NT2/D1 (cell line): ENCODE results near the gene TRAM2.

Experiments
- DNase-seq: peaks from one replicate; pipeline ENCODE4 v3.0.0-alpha.2; 2011; ENCODE audit warnings: low read depth, low spot score
- H3K27me3 ChIP-seq: 2 replicates; pipeline ENCODE4 v1.6.0; 2011; ENCODE audit warnings: mild to moderate bottlenecking; ENCODE audit not compliant: insufficient read length, insufficient read depth
- H3K36me3 ChIP-seq: 2 replicates; pipeline ENCODE4 v1.6.1; 2011; ENCODE audit warnings: mild to moderate bottlenecking, low read length, mixed read lengths; ENCODE audit not compliant: insufficient read depth, insufficient read length
- H3K4me1 ChIP-seq: 2 replicates; pipeline ENCODE4 v1.5.1; 2011; ENCODE audit not compliant: insufficient read depth, insufficient read length
- H3K4me3 ChIP-seq: 2 replicates; pipeline ENCODE4 v1.5.1; 2011; ENCODE audit warnings: low read depth; ENCODE audit not compliant: insufficient read length
- H3K9ac ChIP-seq: 2 replicates; pipeline ENCODE4 v1.6.0; 2011; ENCODE audit warnings: low read depth; ENCODE audit not compliant: insufficient read length
- H3K9me3 ChIP-seq: 2 replicates; pipeline ENCODE4 v1.5.1; 2011; ENCODE audit warnings: mild to moderate bottlenecking, low read length; ENCODE audit not compliant: insufficient read depth
- SUZ12 ChIP-seq: IDR thresholded peaks from 2 replicates; pipeline ENCODE4 v1.6.1; 2011; ENCODE audit not compliant: insufficient read length, insufficient read depth; ENCODE audit errors: extremely low read depth
- YY1 ChIP-seq: IDR thresholded peaks from 2 replicates; pipeline ENCODE4 v1.6.1; 2011; ENCODE audit not compliant: insufficient read length, insufficient read depth
- ZNF274 ChIP-seq: IDR thresholded peaks from 2 replicates; pipeline ENCODE4 v1.6.1; 2011; ENCODE audit warnings: mild to moderate bottlenecking, low read depth, low read length

The TRAM2 gene

DNA sequence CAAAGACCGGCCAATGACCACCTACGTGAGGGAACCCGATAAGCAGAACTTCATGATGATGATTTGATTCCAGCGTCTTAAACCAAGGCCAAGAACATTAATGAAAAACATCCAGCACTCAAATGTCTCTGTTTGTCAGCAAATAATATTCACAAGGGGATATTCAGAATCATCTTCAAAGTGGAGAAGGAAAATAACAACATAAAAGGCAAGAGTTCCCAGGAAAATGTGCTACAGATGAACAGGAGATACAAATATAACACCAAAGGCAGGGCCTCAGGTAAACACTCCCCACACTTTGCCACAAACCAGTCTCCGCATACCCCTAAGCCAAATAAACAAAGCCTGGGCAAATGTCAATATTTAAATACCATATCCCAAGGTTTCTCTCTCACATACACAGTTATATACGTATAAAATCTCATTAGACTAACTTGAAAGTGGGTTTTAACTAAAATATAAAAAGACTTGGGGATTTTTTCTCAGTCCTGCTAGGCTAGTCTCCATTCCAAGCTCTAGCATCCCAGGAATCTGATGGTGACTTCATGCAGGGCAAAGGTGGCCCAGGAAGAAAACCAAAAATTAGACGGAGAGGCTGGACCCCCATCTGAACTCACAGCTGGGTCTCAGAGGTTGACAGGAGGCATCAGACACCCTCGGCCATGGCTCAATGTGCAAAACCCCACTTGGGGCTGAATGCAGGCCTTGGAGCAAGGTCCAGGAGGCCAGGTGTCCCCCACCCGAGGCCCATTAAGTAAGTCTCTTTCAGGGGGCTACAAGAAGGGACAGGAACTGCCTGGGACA is 32.1 kb downstream of the TRAM2 start:
- Histone ChIP-seq H3K4me3 (no peak overlapping the region), H3K36me3 (peaks cover 24% of the 10 kb centered on the region), H3K4me1 (peaks cover 10% of the 10 kb centered on the region), H3K9me3 (no peaks in the 10 kb centered on the region), H3K9ac (no peak overlapping the region), H3K27me3 (no peaks in the 10 kb centered on the region)
- no peak for DNase-seq
- no peak for TF ChIP-seq YY1
- no peak for TF ChIP-seq SUZ12
- TF ChIP-seq ZNF274, result no peak

DNA sequence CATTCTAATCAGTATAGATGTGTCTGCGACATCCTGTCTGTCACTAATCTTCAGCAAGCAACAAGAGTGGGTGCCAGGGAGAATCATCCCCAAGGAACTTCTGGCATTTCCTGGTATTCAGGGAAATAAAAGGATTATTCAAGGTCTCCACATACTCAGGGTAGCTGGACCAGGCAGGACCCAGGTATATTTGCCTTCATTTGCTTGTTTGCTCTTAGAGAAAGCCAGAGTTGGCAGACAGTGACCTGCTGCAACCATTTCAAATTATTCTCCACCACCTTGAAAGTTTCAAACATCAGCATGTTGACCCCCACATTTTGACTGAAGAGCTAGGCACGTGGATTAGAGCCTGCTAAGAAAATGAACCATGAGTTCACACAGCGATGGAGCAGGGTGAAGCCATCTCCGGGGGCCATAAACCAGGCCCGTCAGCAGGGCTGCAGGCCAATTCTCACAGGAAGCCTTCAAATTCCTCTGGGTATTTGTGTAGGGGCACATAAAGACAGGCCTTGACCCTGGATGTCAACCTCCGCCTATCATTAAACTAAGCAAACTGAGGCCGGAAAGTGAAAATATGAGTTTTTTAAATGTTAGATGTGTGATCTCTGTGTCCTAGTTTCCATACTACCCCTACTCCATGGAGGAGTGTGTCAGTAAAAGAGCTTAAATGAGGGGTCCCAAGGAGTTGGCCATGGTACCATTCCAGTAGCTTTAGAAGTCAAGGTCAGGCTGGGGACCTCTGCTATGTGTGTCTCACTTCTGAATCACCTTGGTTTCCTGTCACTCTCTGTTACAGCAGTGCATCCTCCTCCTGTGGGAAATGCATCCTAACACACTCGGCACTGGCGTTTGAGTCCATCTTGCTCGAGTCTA is 32.9 kb downstream of the TRAM2 start:
- no peak for DNase-seq
- Histone ChIP-seq H3K4me1 (peaks cover 10% of the 10 kb centered on the region), H3K27me3 (no peaks in the 10 kb centered on the region), H3K9ac (no peak overlapping the region), H3K4me3 (no peak overlapping the region), H3K9me3 (no peaks in the 10 kb centered on the region), H3K36me3 (peaks cover 20% of the 10 kb centered on the region)
- TF ChIP-seq ZNF274 (no peak), YY1 (no peak), SUZ12 (no peak)

DNA sequence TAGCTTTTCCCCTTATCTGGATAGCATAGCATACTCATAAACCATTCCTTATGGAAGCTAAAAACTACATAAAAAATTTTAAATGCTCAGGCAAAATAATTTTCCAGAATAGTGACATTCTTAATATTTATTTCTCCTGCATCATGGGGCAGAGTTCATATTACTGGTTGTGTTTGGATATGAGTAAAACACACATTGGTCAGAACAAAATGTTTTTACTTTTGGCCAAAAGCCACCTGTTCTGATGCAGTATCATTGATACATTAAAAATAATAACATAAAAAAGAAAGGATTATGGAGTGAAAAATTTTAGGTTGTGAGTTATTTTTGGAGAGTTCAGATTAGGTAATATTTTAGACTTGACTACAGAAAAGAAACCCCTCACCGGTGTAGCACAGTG is 33.6 kb downstream of the TRAM2 start:
- peaks cover 17% of the 10 kb centered on the region for H3K36me3 ChIP-seq
- TF ChIP-seq YY1 (no peak), ZNF274 (no peak), SUZ12 (no peak)
- no peak overlapping the region for H3K4me3 ChIP-seq
- DNase-seq, result no peak
- H3K9me3 ChIP-seq, result no peaks in the 10 kb centered on the region
- H3K4me1 ChIP-seq, result peaks cover 7% of the 10 kb centered on the region
- no peak overlapping the region for H3K9ac ChIP-seq
- H3K27me3 ChIP-seq, result no peaks in the 10 kb centered on the region

DNA sequence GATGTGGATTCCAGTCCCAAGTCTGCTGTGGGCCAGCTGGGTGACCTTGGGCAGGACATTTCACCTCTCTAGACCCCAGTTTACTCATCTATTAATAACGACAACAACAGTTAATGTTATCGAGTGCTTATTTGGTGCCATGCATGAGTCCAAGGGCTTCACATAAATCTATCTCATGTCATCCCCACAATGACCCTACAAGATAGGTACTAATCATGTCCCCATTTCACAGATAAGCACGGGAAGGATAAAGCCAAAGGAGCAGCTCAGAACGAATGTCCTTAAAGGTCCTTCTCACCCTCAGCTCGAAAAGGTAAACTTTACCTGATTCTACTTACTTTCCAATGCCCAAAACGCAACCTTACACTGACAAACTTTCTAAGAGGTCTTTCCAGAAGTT is 35.7 kb downstream of the TRAM2 start:
- Histone ChIP-seq H3K4me3 (no peak overlapping the region), H3K36me3 (peaks cover 12% of the 10 kb centered on the region), H3K9ac (no peak overlapping the region), H3K4me1 (peaks cover 10% of the 10 kb centered on the region), H3K9me3 (no peaks in the 10 kb centered on the region), H3K27me3 (no peaks in the 10 kb centered on the region)
- no peak for TF ChIP-seq SUZ12
- TF ChIP-seq YY1, result no peak
- no peak for TF ChIP-seq ZNF274
- no peak for DNase-seq

- Histone ChIP-seq H3K9ac (no peak overlapping the region), H3K36me3 (peaks cover 16% of the 10 kb centered on the region), H3K9me3 (no peaks in the 10 kb centered on the region), H3K4me3 (no peak overlapping the region), H3K4me1 (peaks cover 9% of the 10 kb centered on the region), H3K27me3 (no peaks in the 10 kb centered on the region)
- no peak for DNase-seq
- no peak for TF ChIP-seq YY1
- TF ChIP-seq SUZ12, result no peak
- TF ChIP-seq ZNF274, result no peak
These were observed 36.5 kb downstream of the TRAM2 start for GRCh38 chr6:52540286-52540902.

GRCh38 chr6:52539607-52540006 is 37.3 kb downstream of the TRAM2 start:
- no peak for DNase-seq
- H3K9me3 ChIP-seq, result no peaks in the 10 kb centered on the region
- H3K4me1 ChIP-seq, result peaks cover 5% of the 10 kb centered on the region
- H3K4me3 ChIP-seq, result no peak overlapping the region
- TF ChIP-seq SUZ12, result no peak
- H3K9ac ChIP-seq, result no peak overlapping the region
- peaks cover 24% of the 10 kb centered on the region for H3K36me3 ChIP-seq
- H3K27me3 ChIP-seq, result no peaks in the 10 kb centered on the region

DNA sequence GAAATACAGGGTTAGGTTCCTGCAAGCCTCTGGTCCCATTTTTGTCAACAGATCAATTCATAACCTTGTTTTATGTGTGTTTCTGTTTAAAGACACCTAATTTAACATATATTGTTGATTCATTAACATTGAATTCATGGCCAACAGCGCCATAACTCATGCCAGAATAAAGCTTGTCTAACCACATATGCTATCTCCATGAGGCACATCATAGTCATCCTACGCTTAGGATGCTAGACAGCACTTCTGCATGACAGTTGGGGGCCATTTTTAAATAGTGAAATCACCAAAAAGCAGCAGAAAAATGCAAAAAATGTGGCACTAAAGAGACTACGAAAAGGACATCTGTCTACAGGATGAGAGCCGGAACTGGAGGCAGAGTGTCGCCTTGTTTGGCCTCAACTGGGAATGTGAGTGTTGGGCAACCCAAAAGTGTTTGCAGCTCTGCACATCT is 37.9 kb downstream of the TRAM2 start:
- no peak overlapping the region for H3K9ac ChIP-seq
- peaks cover 24% of the 10 kb centered on the region for H3K36me3 ChIP-seq
- H3K27me3 ChIP-seq, result no peaks in the 10 kb centered on the region
- H3K4me1 ChIP-seq, result peaks cover 5% of the 10 kb centered on the region
- TF ChIP-seq ZNF274 (no peak), YY1 (no peak), SUZ12 (no peak)
- no peak overlapping the region for H3K4me3 ChIP-seq
- no peak for DNase-seq
- no peaks in the 10 kb centered on the region for H3K9me3 ChIP-seq
